ENCODE data around the gene FBLN2. TPM values are rescaled to one million over a fixed set of nuclear protein-coding genes. Genes with fewer than 3 reads are reported as not detected.

The FBLN2 gene
- polyA plus RNA-seq, 1 donor (not counting 4 experiments of a cell fraction or from before 2014, with no cell fraction given), result 0.72 TPM

GRCh38 chr3:13584901-13585300 is 36.0 kb downstream of the FBLN2 start:
- no peak for FAIRE-seq
- no peak overlapping the region for H3K27ac ChIP-seq (ENCODE audit: control insufficient read depth, insufficient read depth, low read length)
- H3K4me3 ChIP-seq (ENCODE audit: control insufficient read depth in 2 of 3, extremely low read depth in 1 of 3, insufficient read depth in 2 of 3, low read depth in 1 of 3, low read length in 3 of 3), result no peak overlapping the region
- TF ChIP-seq CTCF (optimal IDR thresholded peaks at IDR 0.05 in 1 of 3, IDR thresholded peaks at IDR 0.05 in 1 of 3, conservative IDR thresholded peaks at IDR 0.05 in 1 of 3; ENCODE audit: extremely low read depth in 1 of 3, insufficient read depth in 2 of 3, low read length in 3 of 3) (no peak), EZH2 (IDR thresholded peaks at IDR 0.05; ENCODE audit: low read length) (no peak)
- H3K9me1 ChIP-seq (ENCODE audit: control insufficient read depth, extremely low read depth, insufficient read depth, low read length), result no peaks in the 10 kb centered on the region
- no peak overlapping the region for H2AFZ ChIP-seq (ENCODE audit: control insufficient read depth, low read length)
- no peak overlapping the region for H3K9ac ChIP-seq (ENCODE audit: control insufficient read depth, extremely low read depth, insufficient read depth, low read length)
- no peaks in the 10 kb centered on the region for H3K79me2 ChIP-seq (ENCODE audit: control insufficient read depth, insufficient read depth, low read length)
- dilution Hi-C loops (cut with MboI; ENCODE audit: extremely low pct_ligation_motif_present, low sequenced_read_pairs), result no loop called here
- no peaks in the 10 kb centered on the region for H3K36me3 ChIP-seq (ENCODE audit: control insufficient read depth in 2 of 2, extremely low read depth in 1 of 2, insufficient read depth in 2 of 2, low read length in 2 of 2)
- H3K9me3 ChIP-seq (ENCODE audit: control insufficient read depth, low read depth, low read length), result no peaks in the 10 kb centered on the region
- H4K20me1 ChIP-seq (ENCODE audit: control insufficient read depth, extremely low read depth, insufficient read depth, low read length), result no peaks in the 10 kb centered on the region
- H3K4me1 ChIP-seq (ENCODE audit: control insufficient read depth, extremely low read depth, insufficient read depth, low read length), result peaks cover 10% of the 10 kb centered on the region
- H3K27me3 ChIP-seq (ENCODE audit: control insufficient read depth, extremely low read depth, insufficient read depth, low read length), result no peaks in the 10 kb centered on the region
- H3K4me2 ChIP-seq (ENCODE audit: control insufficient read depth, extremely low read depth, insufficient read depth, low read depth, low read length), result no peak overlapping the region
- DNase-seq (ENCODE audit: low read depth, low spot score), result no peak

GRCh38 chr3:13587442-13587841 is 38.5 kb downstream of the FBLN2 start:
- Histone ChIP-seq H3K27ac (ENCODE audit: control insufficient read depth, insufficient read depth, low read length) (no peak overlapping the region), H3K4me2 (ENCODE audit: control insufficient read depth, extremely low read depth, insufficient read depth, low read depth, low read length) (no peak overlapping the region), H3K4me1 (ENCODE audit: control insufficient read depth, extremely low read depth, insufficient read depth, low read length) (no peaks in the 10 kb centered on the region), H3K9ac (ENCODE audit: control insufficient read depth, extremely low read depth, insufficient read depth, low read length) (no peak overlapping the region), H3K79me2 (ENCODE audit: control insufficient read depth, insufficient read depth, low read length) (no peaks in the 10 kb centered on the region), H3K27me3 (ENCODE audit: control insufficient read depth, extremely low read depth, insufficient read depth, low read length) (no peaks in the 10 kb centered on the region), H3K9me3 (ENCODE audit: control insufficient read depth, low read depth, low read length) (no peaks in the 10 kb centered on the region), H3K36me3 (ENCODE audit: control insufficient read depth in 2 of 2, extremely low read depth in 1 of 2, insufficient read depth in 2 of 2, low read length in 2 of 2) (no peaks in the 10 kb centered on the region), H3K9me1 (ENCODE audit: control insufficient read depth, extremely low read depth, insufficient read depth, low read length) (no peaks in the 10 kb centered on the region), H4K20me1 (ENCODE audit: control insufficient read depth, extremely low read depth, insufficient read depth, low read length) (no peaks in the 10 kb centered on the region), H2AFZ (ENCODE audit: control insufficient read depth, low read length) (no peak overlapping the region), H3K4me3 (ENCODE audit: control insufficient read depth in 2 of 3, extremely low read depth in 1 of 3, insufficient read depth in 2 of 3, low read depth in 1 of 3, low read length in 3 of 3) (no peak overlapping the region)
- TF ChIP-seq CTCF (optimal IDR thresholded peaks at IDR 0.05 in 1 of 3, IDR thresholded peaks at IDR 0.05 in 1 of 3, conservative IDR thresholded peaks at IDR 0.05 in 1 of 3; ENCODE audit: extremely low read depth in 1 of 3, insufficient read depth in 2 of 3, low read length in 3 of 3) (no peak), EZH2 (IDR thresholded peaks at IDR 0.05; ENCODE audit: low read length) (no peak)
- dilution Hi-C loops (cut with MboI; ENCODE audit: extremely low pct_ligation_motif_present, low sequenced_read_pairs), result no loop called here
- FAIRE-seq, result no peak
- no peak for DNase-seq (ENCODE audit: low read depth, low spot score)

Data from keratinocyte (primary cell).